ENCODE results near the gene TRUB1. TPM values are rescaled to one million over a fixed set of nuclear protein-coding genes. Genes with fewer than 3 reads are reported as not detected.

Gene TRUB1
- total and polyA plus RNA-seq, 8 donors = 2.5 to 9.2 (median 6.5) TPM

DNA sequence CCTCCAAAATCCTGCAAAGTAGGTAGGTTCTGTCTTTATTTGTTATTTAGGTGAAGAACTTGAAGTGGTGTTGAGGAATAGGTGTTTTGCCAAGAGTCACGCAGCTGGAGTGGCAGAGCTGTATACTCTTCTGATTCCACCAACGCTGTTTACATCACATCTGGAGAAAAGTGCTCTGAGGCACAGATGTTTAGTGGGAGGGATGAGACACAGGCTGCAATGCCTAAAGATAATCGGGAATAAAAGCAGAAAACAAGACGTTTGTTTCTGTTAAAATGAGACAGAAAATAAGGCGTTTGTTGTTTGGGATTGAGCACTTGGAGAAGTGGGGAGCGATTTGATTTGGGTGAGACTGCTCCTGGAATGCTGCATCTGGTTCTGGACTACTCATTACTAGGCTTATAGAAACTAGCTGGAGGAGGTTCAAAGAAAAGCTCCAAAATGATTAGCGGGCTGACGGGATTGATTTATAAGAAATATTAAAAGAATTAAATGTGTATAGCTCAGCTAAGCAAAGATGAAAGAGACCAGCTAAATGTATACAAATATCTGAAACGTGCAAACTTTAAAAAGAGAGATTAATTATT is 54.3 kb downstream of the TRUB1 start:
- TF ChIP-seq CTCF (IDR thresholded peaks at IDR 0.05) = no peak
- no peak overlapping the region for H3K27ac ChIP-seq
- H3K9me3 ChIP-seq = no peaks in the 10 kb centered on the region
- no peaks in the 10 kb centered on the region for H3K27me3 ChIP-seq
- WGBS, 2 donors = 83% methylated on average over 9 of the region's 9 CpGs
- H3K4me1 ChIP-seq = no peaks in the 10 kb centered on the region
- FAIRE-seq (no peak), ATAC-seq (no peak), DNase-seq (no peak)
- H3K4me3 ChIP-seq = no peak overlapping the region
- no peaks in the 10 kb centered on the region for H3K36me3 ChIP-seq
- intact Hi-C loops (cut with DNase I) = no loop called here

DNA sequence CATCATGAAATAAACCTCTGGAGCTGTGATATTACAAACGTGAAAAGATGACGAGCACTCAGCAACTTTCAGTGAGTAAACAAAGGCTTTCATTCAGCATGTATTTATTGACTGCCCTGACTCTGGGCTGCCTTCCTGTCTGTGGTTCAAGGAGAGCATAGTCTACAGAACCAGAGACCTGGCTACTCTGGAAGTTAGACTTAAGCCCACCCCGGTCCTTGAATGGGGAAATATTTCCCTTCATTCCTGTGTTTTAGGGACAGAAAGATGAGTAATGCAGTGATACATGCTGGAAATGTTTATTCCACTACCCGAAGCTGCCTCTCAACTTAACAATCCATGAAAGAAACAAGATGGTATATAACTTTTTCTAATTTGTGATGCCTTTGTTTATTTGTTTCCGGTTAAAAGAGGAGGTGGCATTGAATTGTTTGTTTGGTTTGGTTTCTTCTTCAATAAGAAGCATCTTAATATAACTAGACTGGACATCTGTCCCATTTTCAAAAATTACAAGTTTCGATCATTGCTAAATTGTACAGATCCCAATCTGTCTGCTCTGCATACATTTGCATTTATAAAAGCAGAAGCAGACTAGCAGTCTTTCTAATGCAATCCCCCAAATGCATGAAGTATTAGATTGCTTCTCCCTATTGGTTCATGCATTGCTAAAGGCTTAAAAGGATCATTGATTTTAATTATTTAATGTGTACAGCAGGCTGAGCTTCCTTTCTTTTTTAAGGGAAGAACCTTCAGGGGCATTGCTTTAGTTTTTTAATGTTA is 57.7 kb downstream of the TRUB1 start:
- Histone ChIP-seq H3K4me1 (no peaks in the 10 kb centered on the region), H3K27ac (no peak overlapping the region), H3K4me3 (no peak overlapping the region), H3K36me3 (no peaks in the 10 kb centered on the region), H3K9me3 (no peaks in the 10 kb centered on the region), H3K27me3 (no peaks in the 10 kb centered on the region)
- ATAC-seq (no peak), FAIRE-seq (no peak), DNase-seq (no peak)
- whole genome bisulfite sequencing, 2 donors = 78 to 84% methylated on average over 6 of the region's 6 CpGs
- no peak for TF ChIP-seq CTCF (IDR thresholded peaks at IDR 0.05)
- intact Hi-C loops (cut with DNase I) = no loop called here

- no peaks in the 10 kb centered on the region for H3K4me1 ChIP-seq
- ATAC-seq = no peak
- intact Hi-C loops (cut with DNase I) = no loop called here
- no peak overlapping the region for H3K27ac ChIP-seq
- no peak for DNase-seq
- no peaks in the 10 kb centered on the region for H3K36me3 ChIP-seq
- TF ChIP-seq CTCF (IDR thresholded peaks at IDR 0.05) = no peak
- no peaks in the 10 kb centered on the region for H3K9me3 ChIP-seq
- no peaks in the 10 kb centered on the region for H3K27me3 ChIP-seq
- no peak for FAIRE-seq
- no peak overlapping the region for H3K4me3 ChIP-seq
- 92 to 95% methylated on average over 4 of the region's 4 CpGs for WGBS, 2 donors
These were observed 58.5 kb downstream of the TRUB1 start for GRCh38 chr10:114996542-114996941.

DNA sequence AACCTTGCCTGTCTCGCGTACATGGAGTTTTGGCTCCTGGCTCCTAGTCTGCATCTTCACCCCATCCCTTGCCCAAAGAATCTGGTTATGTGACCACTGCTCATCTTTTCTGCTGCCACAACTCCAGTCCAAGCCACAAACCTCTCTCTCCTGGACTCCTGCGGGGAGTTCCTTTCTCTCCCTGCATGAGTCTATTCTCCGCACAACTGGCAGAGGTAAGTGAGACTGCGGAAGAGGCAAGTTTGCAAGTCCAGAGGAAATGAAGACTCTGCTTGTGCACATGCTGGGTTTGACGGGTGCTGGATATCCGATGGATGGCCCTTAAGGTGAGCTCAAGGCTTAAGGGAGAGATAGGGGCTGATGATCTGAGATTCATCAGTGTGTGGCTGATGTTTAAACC is 61.0 kb downstream of the TRUB1 start:
- intact Hi-C loops (cut with DNase I) = no loop called here
- no peaks in the 10 kb centered on the region for H3K36me3 ChIP-seq
- 94 to 96% methylated on average over 7 of the region's 7 CpGs for WGBS, 2 donors
- no peak overlapping the region for H3K27ac ChIP-seq
- peaks cover 0 to 2% (median 0%) of the 10 kb centered on the region in 3 donors for H3K4me1 ChIP-seq
- H3K4me3 ChIP-seq = no peak overlapping the region
- ATAC-seq (no peak), DNase-seq (no peak), FAIRE-seq (no peak)
- H3K9me3 ChIP-seq = no peaks in the 10 kb centered on the region
- H3K27me3 ChIP-seq = no peaks in the 10 kb centered on the region
- no peak for TF ChIP-seq CTCF (IDR thresholded peaks at IDR 0.05)

All from pancreas (tissue), 10 donors.